Colonic mucosa (tissue), 4 donors: ENCODE data around the gene XIRP2. TPM values are rescaled to one million over a fixed set of nuclear protein-coding genes. Genes with fewer than 3 reads are reported as not detected.

Experiments
- DNase-seq: peaks from one replicate; pipeline ENCODE4 v3.0.0-alpha.2; 2020
- H3K27ac ChIP-seq: fragments of 200-600 bp; one replicate; pipeline ENCODE4 v1.8.0; 2021
- H3K27me3 ChIP-seq: fragments of 200-600 bp; one replicate; pipeline ENCODE4 v1.8.0; 2021
- H3K36me3 ChIP-seq: fragments of 200-600 bp; one replicate; pipeline ENCODE4 v1.8.0; 2021
- H3K4me1 ChIP-seq: fragments of 200-600 bp; one replicate; pipeline ENCODE4 v1.8.0; 2021; ENCODE audit warnings: mild to moderate bottlenecking
- H3K4me3 ChIP-seq: fragments of 200-600 bp; one replicate; pipeline ENCODE4 v1.8.0; 2021
- H3K9ac ChIP-seq, 2 donors: one replicate each; pipeline ENCODE4 v1.7.0; 2013; ENCODE audit warnings: control low read depth in 2 of 2, low read depth in 2 of 2, low read length in 2 of 2
- H3K9me3 ChIP-seq: fragments of 200-600 bp; one replicate; pipeline ENCODE4 v1.8.0; 2021
- intact Hi-C: fragments of 100-400 bp; cut with DNase I; formaldehyde crosslinking; loops from one replicate; pipeline ENCODE4 v1.14.1; 2022
- total RNA-seq, 2 donors: library from RNA; stranded (reverse); fragmentation: NEBNext Ultra II Directional in 1 of 2; extraction: Animal tissue kit (Norgen Biotek cat#: 25700) in 1 of 2; gene quantifications; one replicate each; pipeline ENCODE4 v1.2.1, GENCODE V29; 2021
- TF ChIP-seq, protein P1 (sequence below): fragments of 200-600 bp; IDR thresholded peaks from one replicate; pipeline ENCODE4 v1.8.0; 2022; ENCODE audit warnings: antibody characterized with exemption, mild to moderate bottlenecking
- donor health status: healthy.
- donor health status: DM: no; HTN: no; CAD: no.
- donor health status: DM: no; HTN: no; CAD: no.

The XIRP2 gene
- total RNA-seq, 2 donors from 2014 or later = 0.13 TPM; not detected in 1

DNA sequence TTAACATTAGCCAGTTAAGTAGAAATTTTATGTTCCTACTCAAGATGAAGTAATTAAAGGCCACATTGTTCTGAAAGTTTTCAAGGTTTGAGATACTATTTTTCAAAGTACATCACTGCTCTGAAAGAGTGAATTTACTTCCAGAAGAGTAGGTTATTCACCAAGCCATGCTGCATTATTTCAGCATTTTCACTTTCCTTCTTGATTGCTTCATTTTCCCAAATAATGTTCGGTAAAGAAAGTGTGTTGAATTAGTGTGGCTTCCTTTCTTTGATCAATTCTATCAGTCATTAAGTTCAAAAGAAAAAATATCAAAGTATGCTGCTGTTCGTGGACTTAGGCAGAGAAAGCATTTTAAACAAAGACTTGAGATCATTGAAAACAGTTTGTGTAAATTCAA, 310.3 kb downstream of the XIRP2 start:
- no peak for DNase-seq
- no peak overlapping the region for H3K9ac ChIP-seq

DNA sequence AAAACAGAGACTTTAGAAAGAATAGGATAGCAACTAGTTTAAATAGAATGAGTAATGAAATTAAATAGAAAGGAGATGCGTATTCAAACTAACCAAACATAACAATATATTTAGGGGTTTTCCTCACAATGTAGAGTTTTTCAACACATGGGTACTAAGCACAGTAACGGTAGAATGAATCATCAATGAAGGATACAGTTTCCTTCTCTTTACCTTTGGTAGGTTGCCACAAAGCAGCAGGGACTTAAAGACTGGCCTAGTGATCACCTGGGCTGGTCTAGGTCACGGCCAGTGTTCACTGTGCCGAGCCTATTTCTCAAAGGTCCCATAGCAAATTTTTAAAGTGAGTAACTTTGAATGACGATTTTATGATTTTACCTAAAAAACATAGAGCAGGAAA, 311.7 kb downstream of the XIRP2 start:
- intact Hi-C loops = no loop called here
- no peaks in the 10 kb centered on the region for H3K36me3 ChIP-seq
- no peak overlapping the region for H3K4me3 ChIP-seq
- no peaks in the 10 kb centered on the region for H3K27me3 ChIP-seq
- no peaks in the 10 kb centered on the region for H3K4me1 ChIP-seq
- no peak for DNase-seq
- no peak overlapping the region for H3K9ac ChIP-seq
- no peak overlapping the region for H3K27ac ChIP-seq
- H3K9me3 ChIP-seq = no peaks in the 10 kb centered on the region
- TF ChIP-seq, protein P1, sequence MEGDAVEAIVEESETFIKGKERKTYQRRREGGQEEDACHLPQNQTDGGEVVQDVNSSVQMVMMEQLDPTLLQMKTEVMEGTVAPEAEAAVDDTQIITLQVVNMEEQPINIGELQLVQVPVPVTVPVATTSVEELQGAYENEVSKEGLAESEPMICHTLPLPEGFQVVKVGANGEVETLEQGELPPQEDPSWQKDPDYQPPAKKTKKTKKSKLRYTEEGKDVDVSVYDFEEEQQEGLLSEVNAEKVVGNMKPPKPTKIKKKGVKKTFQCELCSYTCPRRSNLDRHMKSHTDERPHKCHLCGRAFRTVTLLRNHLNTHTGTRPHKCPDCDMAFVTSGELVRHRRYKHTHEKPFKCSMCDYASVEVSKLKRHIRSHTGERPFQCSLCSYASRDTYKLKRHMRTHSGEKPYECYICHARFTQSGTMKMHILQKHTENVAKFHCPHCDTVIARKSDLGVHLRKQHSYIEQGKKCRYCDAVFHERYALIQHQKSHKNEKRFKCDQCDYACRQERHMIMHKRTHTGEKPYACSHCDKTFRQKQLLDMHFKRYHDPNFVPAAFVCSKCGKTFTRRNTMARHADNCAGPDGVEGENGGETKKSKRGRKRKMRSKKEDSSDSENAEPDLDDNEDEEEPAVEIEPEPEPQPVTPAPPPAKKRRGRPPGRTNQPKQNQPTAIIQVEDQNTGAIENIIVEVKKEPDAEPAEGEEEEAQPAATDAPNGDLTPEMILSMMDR = no peak

More for the DNA sequence above, 310.3 kb downstream of the XIRP2 start:
- H3K4me3 ChIP-seq = no peak overlapping the region
- H3K4me1 ChIP-seq = no peaks in the 10 kb centered on the region
- H3K27me3 ChIP-seq = no peaks in the 10 kb centered on the region
- no peaks in the 10 kb centered on the region for H3K36me3 ChIP-seq
- H3K27ac ChIP-seq = no peak overlapping the region
- intact Hi-C loops = no loop called here
- H3K9me3 ChIP-seq = no peaks in the 10 kb centered on the region
- TF ChIP-seq, protein P1 = no peak

DNA sequence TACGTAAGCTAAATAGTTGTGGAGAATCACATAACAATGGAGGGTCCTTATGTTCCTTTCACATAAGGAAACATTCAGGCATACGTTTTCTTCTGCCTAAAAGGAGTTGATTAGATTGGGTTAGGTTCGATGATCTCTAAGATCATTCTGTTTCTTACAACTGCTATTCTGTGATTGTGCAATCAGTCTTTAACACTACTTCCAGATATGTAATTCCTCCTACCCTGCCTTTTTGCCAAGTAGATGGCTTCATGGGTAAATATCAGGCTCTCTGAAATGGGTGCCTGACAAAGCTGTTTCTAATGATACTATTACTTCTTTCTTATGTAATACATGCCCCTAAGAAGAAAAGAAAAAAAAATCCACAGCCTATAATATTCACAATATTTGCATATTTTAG, 321.5 kb downstream of the XIRP2 start:
- no peak overlapping the region for H3K27ac ChIP-seq
- no peaks in the 10 kb centered on the region for H3K9me3 ChIP-seq
- H3K27me3 ChIP-seq = no peaks in the 10 kb centered on the region
- H3K4me1 ChIP-seq = no peaks in the 10 kb centered on the region
- TF ChIP-seq, protein P1 = no peak
- no peak overlapping the region for H3K4me3 ChIP-seq
- H3K9ac ChIP-seq = no peak overlapping the region
- intact Hi-C loops = loop anchor here (5.0 kb wide), 3 partner anchors 82 to 672 kb away; no protein-coding TSS in a partner anchor
- H3K36me3 ChIP-seq = no peaks in the 10 kb centered on the region
- DNase-seq = no peak

DNA sequence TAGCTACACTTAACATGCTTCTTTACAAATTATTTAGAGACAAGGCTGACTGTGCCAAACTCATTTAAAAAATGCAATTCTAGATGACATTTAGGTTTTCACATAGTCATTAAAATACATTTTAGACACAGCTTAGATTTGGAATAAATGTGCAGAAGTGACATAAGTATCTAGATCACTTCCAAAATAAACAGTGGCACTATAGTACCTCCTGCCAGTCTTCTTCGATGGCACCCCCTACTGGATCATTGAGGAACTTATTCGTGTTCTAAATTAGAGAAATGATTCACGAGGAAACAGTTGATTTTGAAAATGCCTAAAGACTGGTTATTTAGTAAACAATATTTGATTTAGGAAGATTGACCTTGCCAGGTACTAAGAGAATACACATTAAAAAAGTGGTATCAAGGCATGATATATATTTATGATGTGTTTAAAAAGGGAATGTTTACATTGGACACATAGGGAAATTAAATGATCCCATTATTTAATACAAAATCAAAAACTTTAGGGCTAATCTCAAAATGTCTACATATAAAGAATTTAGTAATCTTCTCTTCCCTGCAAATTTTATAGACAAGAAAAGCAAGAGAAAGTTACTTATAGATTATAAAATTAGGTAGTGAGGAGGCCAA, 323.9 kb downstream of the XIRP2 start:
- TF ChIP-seq, protein P1 = peak; percentile 63
- peak; percentile 57 for DNase-seq
- H3K4me3 ChIP-seq = no peak overlapping the region
- H3K4me1 ChIP-seq = no peaks in the 10 kb centered on the region
- H3K9ac ChIP-seq = no peak overlapping the region
- H3K27ac ChIP-seq = no peak overlapping the region
- intact Hi-C loops = loop anchor here (5.0 kb wide), 2 partner anchors 85 to 310 kb away; no protein-coding TSS in a partner anchor
- no peaks in the 10 kb centered on the region for H3K36me3 ChIP-seq
- H3K9me3 ChIP-seq = no peaks in the 10 kb centered on the region
- H3K27me3 ChIP-seq = no peaks in the 10 kb centered on the region

GRCh38 chr2:167215595-167215994, 327.3 kb downstream of the XIRP2 start:
- Histone ChIP-seq H3K4me3 (no peak overlapping the region), H3K27me3 (no peaks in the 10 kb centered on the region), H3K4me1 (no peaks in the 10 kb centered on the region), H3K27ac (no peak overlapping the region), H3K9ac (no peak overlapping the region), H3K9me3 (no peaks in the 10 kb centered on the region), H3K36me3 (no peaks in the 10 kb centered on the region)
- intact Hi-C loops = no loop called here
- peak; percentile 21 for DNase-seq
- TF ChIP-seq, protein P1 = no peak
